ENCODE measurements around the gene OSBPL5.

GRCh38 chr11:3140291-3140603 is 24.9 kb downstream of the OSBPL5 start:
- TF ChIP-seq CTCF (IDR thresholded peaks at IDR 0.05) = no peak
- TF ChIP-seq POLR2AphosphoS5 (IDR thresholded peaks at IDR 0.05) = no peak
- no peak for TF ChIP-seq POLR2A (IDR thresholded peaks at IDR 0.05; ENCODE audit: low read depth)
